ENCODE results near the gene RAE1. TPM values are rescaled to one million over a fixed set of nuclear protein-coding genes. Genes with fewer than 3 reads are reported as not detected.
A peak's percentile ranks its signal among the peaks of the same experiment; 100 is the strongest.

Gene RAE1
- polyA plus RNA-seq (2011; rRNA removed) (30.5 and 39.0 TPM in 2 replicates), polyA minus RNA-seq (2011; rRNA and poly(A)+ RNA removed) (23.0 and 23.1 TPM in 2 replicates)

- ChIA-PET POLR2A (no interaction called here), CTCF (no interaction called here)
These were observed at the start of gene RAE1 for GRCh38 chr20:57351042-57351783. Gene RAE1 (plus strand): TSS chr20:57351255. CDS start chr20:57354039, 2,784 bp downstream.

GRCh38 chr20:57306747-57307146, 44.3 kb upstream of the RAE1 start:
- POLR2A ChIA-PET: no interaction called here
- no peaks in the 10 kb centered on the region for H3K36me3 ChIP-seq (ENCODE audit: control insufficient read depth, insufficient read depth, low read length)
- peaks cover 4% of the 10 kb centered on the region for H3K27me3 ChIP-seq (ENCODE audit: control insufficient read depth, insufficient read depth, low read length)
- DNase-seq (ENCODE audit: low read depth): no peak
- no peak overlapping the region for H3K4me3 ChIP-seq (ENCODE audit: low read depth, low read length)
- TF ChIP-seq CTCF (IDR thresholded peaks at IDR 0.05; ENCODE audit: insufficient read depth, low read depth, low read length): no peak
- CTCF ChIA-PET: interaction anchor here (1.4 kb wide), 1 partner anchor 24 kb away, joined by 4 read pairs; no protein-coding TSS in a partner anchor

More at GRCh38 chr20:57351042-57351783, at the start of gene RAE1:
- Histone ChIP-seq H3K27me3 (ENCODE audit: control insufficient read depth, insufficient read depth, low read length) (no peaks in the 10 kb centered on the region), H3K4me3 (ENCODE audit: low read depth, low read length) (peak within 1 kb of the TSS; percentile 57), H3K36me3 (ENCODE audit: control insufficient read depth, insufficient read depth, low read length) (peaks cover 3% of the 10 kb centered on the region)
- peak; percentile 76 for DNase-seq (ENCODE audit: low read depth)
- no peak for TF ChIP-seq CTCF (IDR thresholded peaks at IDR 0.05; ENCODE audit: insufficient read depth, low read depth, low read length)

- ChIA-PET CTCF (interaction anchor here (1.3 to 1.7 kb wide), 2 partner anchors 14 to 216 kb away, joined by 3 read pairs; no protein-coding TSS in a partner anchor), POLR2A (no interaction called here)
- no peaks in the 10 kb centered on the region for H3K36me3 ChIP-seq (ENCODE audit: control insufficient read depth, insufficient read depth, low read length)
- no peak for TF ChIP-seq CTCF (IDR thresholded peaks at IDR 0.05; ENCODE audit: insufficient read depth, low read depth, low read length)
- no peak for DNase-seq (ENCODE audit: low read depth)
- H3K27me3 ChIP-seq (ENCODE audit: control insufficient read depth, insufficient read depth, low read length): peaks cover 4% of the 10 kb centered on the region
- H3K4me3 ChIP-seq (ENCODE audit: low read depth, low read length): no peak overlapping the region
These were observed 42.4 kb upstream of the RAE1 start for GRCh38 chr20:57308451-57309271.

- Histone ChIP-seq H3K27me3 (ENCODE audit: control insufficient read depth, insufficient read depth, low read length) (peaks cover 5% of the 10 kb centered on the region), H3K4me3 (ENCODE audit: low read depth, low read length) (no peak overlapping the region), H3K36me3 (ENCODE audit: control insufficient read depth, insufficient read depth, low read length) (no peaks in the 10 kb centered on the region)
- POLR2A ChIA-PET: no interaction called here
- no peak for TF ChIP-seq CTCF (IDR thresholded peaks at IDR 0.05; ENCODE audit: insufficient read depth, low read depth, low read length)
- CTCF ChIA-PET: interaction anchor here (1.3 to 1.7 kb wide), 2 partner anchors 13 to 217 kb away, joined by 3 read pairs; no protein-coding TSS in a partner anchor
- no peak for DNase-seq (ENCODE audit: low read depth)
These were observed 41.4 kb upstream of the RAE1 start for GRCh38 chr20:57309544-57310115.
